ENCODE data around the gene ATN1. TPM values are rescaled to one million over a fixed set of nuclear protein-coding genes. Genes with fewer than 3 reads are reported as not detected.

The ATN1 gene
- total RNA-seq, 1 donor from 2014 or later = 123 TPM

DNA sequence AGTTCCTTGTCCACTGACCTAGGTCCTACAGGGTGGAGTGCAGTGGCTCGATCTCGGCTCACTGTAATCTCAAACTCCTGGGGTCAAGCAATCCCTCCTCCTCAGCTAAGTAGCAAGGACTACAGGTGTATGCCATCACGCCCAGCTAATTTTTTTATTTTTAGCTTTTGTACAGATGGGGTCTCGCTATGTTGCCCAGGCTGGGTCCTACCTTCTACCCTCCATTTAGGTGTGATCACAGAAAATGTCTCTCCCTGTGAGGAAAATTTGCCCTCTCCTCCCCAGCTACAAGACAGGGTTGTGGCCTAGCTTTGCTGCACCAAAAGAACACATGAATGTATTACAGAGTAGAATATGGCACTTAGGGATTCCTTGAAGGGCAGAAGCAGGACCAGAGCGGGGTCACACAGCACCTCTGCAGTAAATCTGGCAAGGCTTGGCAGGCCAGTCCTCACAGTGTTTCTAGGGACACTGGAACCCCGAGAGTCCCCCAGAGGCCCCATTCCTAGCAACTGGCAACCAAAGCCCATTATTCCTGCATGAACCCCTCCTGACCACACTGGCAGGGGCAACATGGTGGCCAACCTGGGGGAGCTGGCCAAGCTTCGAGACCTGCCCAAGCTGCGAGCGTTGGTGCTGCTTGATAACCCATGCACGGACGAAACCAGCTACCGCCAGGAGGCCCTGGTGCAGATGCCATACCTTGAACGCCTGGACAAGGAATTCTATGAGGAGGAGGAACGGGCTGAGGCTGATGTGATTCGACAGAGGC, 15.4 kb upstream of the ATN1 start:
- no peaks in the 10 kb centered on the region for H3K9me3 ChIP-seq
- H3K27me3 ChIP-seq (ENCODE audit: low read depth) = peaks cover 4% of the 10 kb centered on the region
- peaks cover 6% of the 10 kb centered on the region for H3K36me3 ChIP-seq
- H3K27ac ChIP-seq = no peak overlapping the region
- ATAC-seq = no peak
- DNase-seq = peak; percentile 47
- TF ChIP-seq, protein P1, sequence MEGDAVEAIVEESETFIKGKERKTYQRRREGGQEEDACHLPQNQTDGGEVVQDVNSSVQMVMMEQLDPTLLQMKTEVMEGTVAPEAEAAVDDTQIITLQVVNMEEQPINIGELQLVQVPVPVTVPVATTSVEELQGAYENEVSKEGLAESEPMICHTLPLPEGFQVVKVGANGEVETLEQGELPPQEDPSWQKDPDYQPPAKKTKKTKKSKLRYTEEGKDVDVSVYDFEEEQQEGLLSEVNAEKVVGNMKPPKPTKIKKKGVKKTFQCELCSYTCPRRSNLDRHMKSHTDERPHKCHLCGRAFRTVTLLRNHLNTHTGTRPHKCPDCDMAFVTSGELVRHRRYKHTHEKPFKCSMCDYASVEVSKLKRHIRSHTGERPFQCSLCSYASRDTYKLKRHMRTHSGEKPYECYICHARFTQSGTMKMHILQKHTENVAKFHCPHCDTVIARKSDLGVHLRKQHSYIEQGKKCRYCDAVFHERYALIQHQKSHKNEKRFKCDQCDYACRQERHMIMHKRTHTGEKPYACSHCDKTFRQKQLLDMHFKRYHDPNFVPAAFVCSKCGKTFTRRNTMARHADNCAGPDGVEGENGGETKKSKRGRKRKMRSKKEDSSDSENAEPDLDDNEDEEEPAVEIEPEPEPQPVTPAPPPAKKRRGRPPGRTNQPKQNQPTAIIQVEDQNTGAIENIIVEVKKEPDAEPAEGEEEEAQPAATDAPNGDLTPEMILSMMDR (IDR thresholded peaks at IDR 0.05) = no peak
- intact Hi-C loops (cut with DNase I) = no loop called here
- no peak overlapping the region for H3K4me3 ChIP-seq
- peaks cover 15% of the 10 kb centered on the region for H3K4me1 ChIP-seq

DNA sequence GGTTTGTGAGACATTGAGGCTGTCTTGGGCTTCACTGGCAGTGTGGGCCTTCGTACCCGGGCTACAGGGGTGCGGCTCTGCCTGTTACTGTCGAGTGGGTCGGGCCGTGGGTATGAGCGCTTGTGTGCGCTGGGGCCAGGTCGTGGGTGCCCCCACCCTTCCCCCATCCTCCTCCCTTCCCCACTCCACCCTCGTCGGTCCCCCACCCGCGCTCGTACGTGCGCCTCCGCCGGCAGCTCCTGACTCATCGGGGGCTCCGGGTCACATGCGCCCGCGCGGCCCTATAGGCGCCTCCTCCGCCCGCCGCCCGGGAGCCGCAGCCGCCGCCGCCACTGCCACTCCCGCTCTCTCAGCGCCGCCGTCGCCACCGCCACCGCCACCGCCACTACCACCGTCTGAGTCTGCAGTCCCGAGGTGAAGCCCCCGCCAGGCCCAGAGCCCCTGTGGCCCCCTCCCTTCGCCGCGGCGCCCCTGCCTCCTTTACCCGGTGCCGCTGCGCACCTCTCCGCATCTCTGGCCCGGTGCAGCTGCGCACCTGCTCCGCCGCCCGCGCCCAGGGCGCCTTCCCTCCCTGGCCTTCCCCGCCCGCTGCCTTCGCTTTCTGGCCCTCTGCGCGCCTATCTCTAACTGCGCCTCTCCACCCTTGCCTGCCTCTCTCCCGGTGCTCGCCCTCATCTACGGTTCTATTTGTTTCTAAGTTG, 13.4 kb upstream of the ATN1 start, which contains the start of gene ENO2:
TSS of gene ENO2 (plus strand) at position 335 of the 701 bp plus-strand sequence. CDS start 1,253 bp downstream, outside the sequence.
- DNase-seq (peak; percentile 82), ATAC-seq (peak; percentile 91 to 95)
- TF ChIP-seq, protein P1 (IDR thresholded peaks at IDR 0.05) = no peak
- H3K27me3 ChIP-seq (ENCODE audit: low read depth) = peaks cover 4% of the 10 kb centered on the region
- H3K9me3 ChIP-seq = no peaks in the 10 kb centered on the region
- H3K4me1 ChIP-seq = peaks cover 15% of the 10 kb centered on the region
- intact Hi-C loops (cut with DNase I) = no loop called here
- peak within 1 kb of the TSS; percentile 76 for H3K27ac ChIP-seq
- H3K4me3 ChIP-seq = peak within 1 kb of the TSS; percentile 83
- peaks cover 11% of the 10 kb centered on the region for H3K36me3 ChIP-seq

DNA sequence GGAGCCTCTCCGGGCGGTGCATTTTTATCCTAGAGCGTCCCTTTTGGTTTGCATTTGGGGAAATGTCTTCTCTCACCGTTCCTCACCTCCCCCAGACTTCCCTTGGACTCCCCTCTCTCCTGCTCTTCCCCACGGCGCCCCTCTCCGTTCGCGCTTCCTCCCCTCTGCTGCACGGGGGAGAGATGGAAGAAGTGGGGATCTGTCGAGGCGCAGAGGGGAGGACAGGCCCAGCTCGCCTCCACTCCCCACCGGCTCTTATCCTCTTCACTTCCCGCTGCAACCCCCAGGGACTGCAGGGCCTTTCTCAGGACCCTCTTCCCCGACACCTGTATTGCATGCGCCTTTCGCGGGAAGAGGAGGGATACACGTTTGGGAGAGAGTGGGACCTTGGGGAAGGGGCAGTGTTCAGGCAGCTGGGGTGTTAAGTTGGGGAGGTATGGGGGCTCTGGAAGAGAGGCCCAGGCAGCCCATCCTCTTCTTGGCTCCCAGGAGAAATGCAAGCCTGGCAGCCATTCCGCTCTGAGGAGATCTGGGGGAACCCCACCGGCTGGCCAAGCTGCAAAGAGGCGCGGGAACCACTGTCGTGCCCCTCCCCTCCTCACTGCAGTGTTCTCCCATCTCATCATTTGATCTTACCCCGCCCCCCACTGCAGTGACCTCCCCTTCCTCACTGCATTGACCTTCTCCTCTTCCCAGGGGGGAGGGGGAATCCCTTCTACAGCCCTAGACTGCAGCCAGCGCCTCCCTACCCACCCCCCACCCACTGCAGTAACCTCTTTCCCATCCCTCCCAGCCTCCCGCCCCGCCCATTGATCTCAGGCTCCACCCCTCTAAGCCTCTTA, 12.6 kb upstream of the ATN1 start:
- intact Hi-C loops (cut with DNase I) = no loop called here

DNA sequence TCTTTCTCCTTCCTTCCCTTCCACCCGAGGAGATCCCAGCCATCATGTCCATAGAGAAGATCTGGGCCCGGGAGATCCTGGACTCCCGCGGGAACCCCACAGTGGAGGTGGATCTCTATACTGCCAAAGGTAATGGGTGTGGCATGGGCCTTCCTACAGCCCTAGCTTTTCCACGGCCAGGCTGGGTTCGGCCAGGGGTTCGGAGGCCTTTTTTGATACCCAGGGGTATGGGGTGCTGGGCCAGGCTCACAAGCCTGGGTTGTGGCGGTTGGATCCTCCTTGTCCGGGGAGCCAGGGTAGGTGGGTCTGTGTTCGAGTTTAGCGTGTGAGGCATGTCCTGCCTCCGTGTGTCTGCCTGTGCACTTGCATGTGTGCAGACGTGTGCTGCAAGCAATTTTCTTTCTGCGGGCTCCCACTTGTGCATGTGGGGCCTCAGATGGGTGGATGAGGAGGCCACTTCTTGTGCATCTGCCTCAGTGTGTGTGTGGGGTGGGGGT, 11.9 kb upstream of the ATN1 start:
- intact Hi-C loops (cut with DNase I) = no loop called here
- TF ChIP-seq, protein P1 (IDR thresholded peaks at IDR 0.05) = no peak

More for the DNA sequence above, 12.6 kb upstream of the ATN1 start:
- Histone ChIP-seq H3K27ac (peak overlapping the region; percentile 76), H3K9me3 (no peaks in the 10 kb centered on the region), H3K4me3 (peak overlapping the region; percentile 83), H3K4me1 (peaks cover 15% of the 10 kb centered on the region), H3K27me3 (ENCODE audit: low read depth) (peaks cover 4% of the 10 kb centered on the region), H3K36me3 (peaks cover 16% of the 10 kb centered on the region)
- TF ChIP-seq, protein P1 (IDR thresholded peaks at IDR 0.05) = no peak
- peak; percentile 49 for DNase-seq
- peak; percentile 5 to 24 for ATAC-seq

More for the DNA sequence above, 11.9 kb upstream of the ATN1 start:
- DNase-seq (no peak), ATAC-seq (no peak)
- Histone ChIP-seq H3K27ac (no peak overlapping the region), H3K36me3 (peaks cover 16% of the 10 kb centered on the region), H3K9me3 (no peaks in the 10 kb centered on the region), H3K4me3 (no peak overlapping the region), H3K4me1 (peaks cover 15% of the 10 kb centered on the region), H3K27me3 (ENCODE audit: low read depth) (peaks cover 4% of the 10 kb centered on the region)

All from lower lobe of right lung (tissue), 2 donors.